Osteocyte (in vitro differentiated cells): ENCODE measurements around the gene IGSF21. TPM values are rescaled to one million over a fixed set of nuclear protein-coding genes. Genes with fewer than 3 reads are reported as not detected.

ENCODE experiments used
- DNase-seq: peaks from one replicate; pipeline ENCODE4 v3.0.0; 2021; ENCODE audit warnings: mixed read lengths; ENCODE audit not compliant: unreplicated experiment; ENCODE audit errors: extremely low spot score
- H3K27ac Mint-ChIP-seq: one replicate; pipeline ENCODE4 v1.8.0; 2021; ENCODE audit warnings: mild to moderate bottlenecking, mixed read lengths; ENCODE audit not compliant: unreplicated experiment
- H3K27me3 Mint-ChIP-seq: one replicate; pipeline ENCODE4 v1.8.0; 2021; ENCODE audit warnings: mixed read lengths; ENCODE audit not compliant: unreplicated experiment
- H3K36me3 Mint-ChIP-seq: one replicate; pipeline ENCODE4 v1.8.0; 2021; ENCODE audit warnings: mixed read lengths; ENCODE audit not compliant: unreplicated experiment
- H3K4me1 Mint-ChIP-seq: one replicate; pipeline ENCODE4 v1.8.0; 2021; ENCODE audit warnings: mixed read lengths; ENCODE audit not compliant: unreplicated experiment
- H3K4me3 Mint-ChIP-seq: one replicate; pipeline ENCODE4 v1.8.0; 2021; ENCODE audit warnings: mild to moderate bottlenecking, moderate library complexity, mixed read lengths; ENCODE audit not compliant: unreplicated experiment
- H3K9me3 Mint-ChIP-seq: one replicate; pipeline ENCODE4 v1.8.0; 2021; ENCODE audit warnings: mixed read lengths; ENCODE audit not compliant: unreplicated experiment
- total RNA-seq: library from RNA; stranded (reverse); gene quantifications from 2 replicates; pipeline ENCODE4 v1.2.1, GENCODE V29; 2021
- TF ChIP-seq, protein P1 (sequence below): fragments of 200-600 bp; sonication (generic); IDR thresholded peaks from 2 replicates; pipeline ENCODE4 v1.5.0; 2021; ENCODE audit warnings: antibody characterized with exemption, mild to moderate bottlenecking, moderate library complexity

The IGSF21 gene
- total RNA-seq, 1 donor from 2014 or later, result not detected

- Mint-ChIP-seq H3K36me3 (no peaks in the 10 kb centered on the region), H3K9me3 (peaks cover 20% of the 10 kb centered on the region), H3K27me3 (no peaks in the 10 kb centered on the region), H3K4me3 (no peak overlapping the region), H3K27ac (no peak overlapping the region), H3K4me1 (no peaks in the 10 kb centered on the region)
- TF ChIP-seq, protein P1, sequence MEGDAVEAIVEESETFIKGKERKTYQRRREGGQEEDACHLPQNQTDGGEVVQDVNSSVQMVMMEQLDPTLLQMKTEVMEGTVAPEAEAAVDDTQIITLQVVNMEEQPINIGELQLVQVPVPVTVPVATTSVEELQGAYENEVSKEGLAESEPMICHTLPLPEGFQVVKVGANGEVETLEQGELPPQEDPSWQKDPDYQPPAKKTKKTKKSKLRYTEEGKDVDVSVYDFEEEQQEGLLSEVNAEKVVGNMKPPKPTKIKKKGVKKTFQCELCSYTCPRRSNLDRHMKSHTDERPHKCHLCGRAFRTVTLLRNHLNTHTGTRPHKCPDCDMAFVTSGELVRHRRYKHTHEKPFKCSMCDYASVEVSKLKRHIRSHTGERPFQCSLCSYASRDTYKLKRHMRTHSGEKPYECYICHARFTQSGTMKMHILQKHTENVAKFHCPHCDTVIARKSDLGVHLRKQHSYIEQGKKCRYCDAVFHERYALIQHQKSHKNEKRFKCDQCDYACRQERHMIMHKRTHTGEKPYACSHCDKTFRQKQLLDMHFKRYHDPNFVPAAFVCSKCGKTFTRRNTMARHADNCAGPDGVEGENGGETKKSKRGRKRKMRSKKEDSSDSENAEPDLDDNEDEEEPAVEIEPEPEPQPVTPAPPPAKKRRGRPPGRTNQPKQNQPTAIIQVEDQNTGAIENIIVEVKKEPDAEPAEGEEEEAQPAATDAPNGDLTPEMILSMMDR, result no peak
- DNase-seq, result no peak
Measured at GRCh38 chr1:18313523-18313922, 205.9 kb downstream of the IGSF21 start.

DNA sequence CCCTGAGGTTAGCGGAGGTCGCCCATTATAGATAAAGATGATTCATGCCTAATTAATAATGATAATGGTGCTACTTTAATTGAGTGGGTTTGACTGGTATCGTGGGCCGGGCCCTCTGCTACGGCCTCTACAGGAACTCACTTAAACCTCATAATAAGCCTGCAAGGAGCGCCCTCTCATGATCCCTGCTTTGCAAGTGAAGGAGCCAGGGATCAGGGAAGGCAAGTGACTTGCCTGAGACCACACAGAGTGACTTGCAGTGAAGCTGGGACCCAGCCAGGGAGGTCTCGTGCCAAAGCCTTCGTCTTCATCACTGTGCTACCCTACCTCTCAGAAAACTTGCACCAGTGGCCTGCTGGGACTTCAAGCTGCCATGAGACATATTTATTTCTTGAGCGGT, 206.8 kb downstream of the IGSF21 start:
- no peaks in the 10 kb centered on the region for H3K36me3 Mint-ChIP-seq
- no peak for DNase-seq
- no peaks in the 10 kb centered on the region for H3K4me1 Mint-ChIP-seq
- TF ChIP-seq, protein P1, result no peak
- H3K9me3 Mint-ChIP-seq, result peaks cover 23% of the 10 kb centered on the region
- no peak overlapping the region for H3K27ac Mint-ChIP-seq
- H3K27me3 Mint-ChIP-seq, result no peaks in the 10 kb centered on the region
- no peak overlapping the region for H3K4me3 Mint-ChIP-seq

GRCh38 chr1:18315449-18315848, 207.9 kb downstream of the IGSF21 start:
- Mint-ChIP-seq H3K4me3 (no peak overlapping the region), H3K9me3 (peaks cover 23% of the 10 kb centered on the region), H3K4me1 (no peaks in the 10 kb centered on the region), H3K36me3 (no peaks in the 10 kb centered on the region), H3K27ac (no peak overlapping the region), H3K27me3 (no peaks in the 10 kb centered on the region)
- TF ChIP-seq, protein P1, result no peak
- DNase-seq, result no peak

DNA sequence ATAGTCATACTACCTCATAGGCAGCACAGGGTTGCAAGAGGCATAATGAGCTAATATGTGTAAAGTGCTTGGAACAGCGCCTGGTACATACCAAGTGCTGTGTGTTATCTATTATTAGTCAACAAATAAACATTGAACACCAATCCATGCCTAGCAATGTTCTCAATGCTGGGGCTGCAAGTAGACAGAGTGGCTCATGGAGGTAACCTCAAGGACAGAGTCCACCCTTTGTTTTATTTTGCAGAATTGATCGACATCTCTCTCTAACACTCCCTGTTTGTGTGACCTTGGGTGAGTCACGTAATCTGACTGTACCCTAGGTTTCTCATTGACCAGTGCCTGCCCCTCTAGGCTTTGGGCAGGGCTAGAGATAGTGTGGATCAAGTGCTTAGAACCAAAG, 209.2 kb downstream of the IGSF21 start:
- no peaks in the 10 kb centered on the region for H3K27me3 Mint-ChIP-seq
- no peaks in the 10 kb centered on the region for H3K36me3 Mint-ChIP-seq
- TF ChIP-seq, protein P1, result no peak
- H3K4me1 Mint-ChIP-seq, result no peaks in the 10 kb centered on the region
- H3K4me3 Mint-ChIP-seq, result no peak overlapping the region
- H3K27ac Mint-ChIP-seq, result no peak overlapping the region
- peaks cover 20% of the 10 kb centered on the region for H3K9me3 Mint-ChIP-seq
- DNase-seq, result no peak

GRCh38 chr1:18319099-18319498, 211.5 kb downstream of the IGSF21 start:
- no peak for DNase-seq
- Mint-ChIP-seq H3K27ac (no peak overlapping the region), H3K27me3 (no peaks in the 10 kb centered on the region), H3K4me3 (no peak overlapping the region), H3K36me3 (no peaks in the 10 kb centered on the region), H3K4me1 (no peaks in the 10 kb centered on the region), H3K9me3 (peaks cover 17% of the 10 kb centered on the region)
- TF ChIP-seq, protein P1, result no peak
